Measurements from ENCODE around the gene PLPPR2.
"Not testable (repeated sequence)": the region's sequence is repeated elsewhere in the genome, so short reads cannot be mapped to it uniquely, and the experiment has no call there.

Gene PLPPR2

GRCh38 chr19:11355160-11356073, at the start of gene PLPPR2:
Gene PLPPR2 (plus strand): TSS chr19:11355432. CDS start chr19:11357674, 2,242 bp downstream.
- DNase-seq: peak; percentile 96

GRCh38 chr19:11306337-11306736, 48.9 kb upstream of the PLPPR2 start:
- no peak for DNase-seq

GRCh38 chr19:11320278-11320995, 34.8 kb upstream of the PLPPR2 start:
- DNase-seq: peak; percentile 43

GRCh38 chr19:11321191-11322126, 33.8 kb upstream of the PLPPR2 start:
- DNase-seq: peak; percentile 41

GRCh38 chr19:11322269-11323024, 32.8 kb upstream of the PLPPR2 start:
- DNase-seq: no peak

GRCh38 chr19:11323601-11324078, 31.6 kb upstream of the PLPPR2 start:
- no peak for DNase-seq

GRCh38 chr19:11324079-11324661, 31.1 kb upstream of the PLPPR2 start:
- peak; percentile 90 for DNase-seq

GRCh38 chr19:11324748-11325389, 30.4 kb upstream of the PLPPR2 start:
- DNase-seq: no peak

- no peak for DNase-seq
Observed at GRCh38 chr19:11325544-11325943, 29.7 kb upstream of the PLPPR2 start.

GRCh38 chr19:11330127-11330526, 25.1 kb upstream of the PLPPR2 start:
- DNase-seq: no peak

GRCh38 chr19:11331502-11331901, 23.7 kb upstream of the PLPPR2 start:
- DNase-seq: no peak

GRCh38 chr19:11332822-11333221, 22.4 kb upstream of the PLPPR2 start:
- DNase-seq: no peak

- not testable (repeated sequence) for DNase-seq
Observed at GRCh38 chr19:11333838-11334237, 21.4 kb upstream of the PLPPR2 start.

- no peak for DNase-seq
Observed at GRCh38 chr19:11335449-11336146, 19.6 kb upstream of the PLPPR2 start.

GRCh38 chr19:11337080-11337479, 18.2 kb upstream of the PLPPR2 start:
- DNase-seq: peak; percentile 72

- DNase-seq: no peak
Observed at GRCh38 chr19:11338121-11338520, 17.1 kb upstream of the PLPPR2 start.

GRCh38 chr19:11338569-11339253, 16.5 kb upstream of the PLPPR2 start:
- DNase-seq: no peak

GRCh38 chr19:11339254-11340098, 15.8 kb upstream of the PLPPR2 start, which contains the start of gene RAB3D:
Gene RAB3D (minus strand): TSS chr19:11339657. CDS start chr19:11337399, 2,258 bp downstream.
- peak; percentile 98 for DNase-seq

- DNase-seq: not testable (repeated sequence)
Observed at GRCh38 chr19:11340099-11340467, 15.1 kb upstream of the PLPPR2 start.
